ENCODE results near the gene ZBTB20.

Gene ZBTB20

DNA sequence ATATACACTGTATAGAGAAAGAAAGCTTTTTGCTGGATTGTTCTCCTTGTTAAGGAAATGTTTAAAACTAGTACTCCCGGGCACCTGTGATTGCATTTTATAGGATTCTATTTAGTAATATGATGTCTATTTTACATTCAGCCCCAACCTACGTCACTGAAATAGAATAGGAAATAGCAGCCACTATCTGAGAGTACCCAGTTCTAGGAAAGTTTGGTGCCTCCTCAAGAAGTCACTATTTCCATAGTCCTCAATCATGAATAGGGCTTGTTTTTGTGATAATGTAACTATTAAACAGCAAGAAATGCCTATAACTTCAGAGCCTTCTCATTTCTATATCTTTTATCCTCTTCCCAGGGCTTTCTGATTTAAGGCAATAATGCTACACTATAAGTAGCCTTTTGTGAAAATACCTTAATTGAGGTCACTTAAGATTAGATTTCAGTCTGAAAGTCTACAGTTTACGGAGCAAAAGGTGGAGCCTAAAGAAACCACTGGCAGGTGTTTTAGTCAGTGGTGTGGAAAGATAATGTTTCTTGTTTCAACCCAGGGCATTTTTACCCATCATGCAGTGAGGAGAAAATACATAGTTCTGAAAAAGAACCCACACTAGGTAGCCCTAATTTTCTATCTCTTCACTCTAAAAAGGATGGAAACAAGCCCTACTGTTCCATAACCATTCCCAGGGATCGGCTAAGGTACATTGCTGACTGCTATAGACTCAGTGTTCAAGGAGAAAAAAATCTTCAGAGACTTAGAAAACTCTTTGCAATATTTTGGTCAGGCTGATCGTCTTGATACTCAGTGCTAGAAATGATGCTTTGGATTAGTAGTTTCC is 814.5 kb downstream of the ZBTB20 start:
- Histone ChIP-seq H3K27me3 (ENCODE audit: control insufficient read depth in 1 of 2, insufficient read depth in 1 of 2, low read length in 2 of 2) (no peaks in the 10 kb centered on the region), H3K9ac (ENCODE audit: low read length) (no peak overlapping the region)
- 100% methylated on average over 2 of the region's 5 CpGs for WGBS

DNA sequence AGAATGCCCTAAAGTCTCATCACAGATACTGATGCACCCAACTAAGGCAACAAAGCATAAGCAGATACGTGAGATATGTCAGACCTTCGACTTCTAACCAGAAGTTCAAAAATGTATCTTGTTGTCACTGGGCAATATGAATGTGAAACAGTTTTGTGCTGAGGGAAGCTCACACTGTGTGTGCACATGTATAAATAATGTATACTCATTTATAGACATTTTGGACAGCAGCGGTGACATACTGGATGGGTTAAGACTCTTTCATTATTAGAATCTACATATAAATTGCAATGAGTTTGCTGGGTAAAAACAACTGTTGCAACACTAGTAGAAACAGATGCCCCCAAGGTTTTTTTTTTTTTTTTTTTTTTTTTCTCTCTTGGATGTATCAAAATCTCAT is 815.4 kb downstream of the ZBTB20 start:
- Histone ChIP-seq H3K9ac (ENCODE audit: low read length) (no peak overlapping the region), H3K27me3 (ENCODE audit: control insufficient read depth in 1 of 2, insufficient read depth in 1 of 2, low read length in 2 of 2) (no peaks in the 10 kb centered on the region), H2BK15ac (ENCODE audit: low read depth, poor library complexity, severe bottlenecking) (no peak overlapping the region), H3K14ac (ENCODE audit: low read length in 2 of 2) (no peak overlapping the region), H3K4me2 (ENCODE audit: low read length, poor library complexity, severe bottlenecking) (no peak overlapping the region), H3K79me1 (replicated peaks; ENCODE audit: low read length, poor library complexity, severe bottlenecking) (peaks cover 11% of the 10 kb centered on the region), H2BK120ac (ENCODE audit: low read depth, low read length) (no peak overlapping the region), H2BK5ac (ENCODE audit: low read depth, low read length, poor library complexity, severe bottlenecking) (no peak overlapping the region), H3K23ac (ENCODE audit: low read length in 2 of 2) (no peak overlapping the region), H4K8ac (ENCODE audit: low read length) (no peak overlapping the region), H3K36me3 (ENCODE audit: control insufficient read depth in 1 of 2, insufficient read depth in 2 of 2, low read depth in 1 of 2, low read length in 2 of 2) (peaks cover 5 to 33% of the 10 kb centered on the region in 2 experiments), H2BK12ac (ENCODE audit: low read length in 2 of 2) (no peak overlapping the region), H3K4ac (ENCODE audit: low read depth in 1 of 2, low read length in 2 of 2) (no peak overlapping the region), H3K27ac (ENCODE audit: low read length, poor library complexity, severe bottlenecking) (no peak overlapping the region), H3K18ac (ENCODE audit: low read depth in 1 of 2, low read length in 2 of 2) (no peak overlapping the region), H3K4me3 (ENCODE audit: insufficient read depth in 1 of 2, low read depth in 1 of 2, low read length in 2 of 2) (no peak overlapping the region), H4K91ac (ENCODE audit: low read length) (no peak overlapping the region), H3K4me1 (ENCODE audit: control insufficient read depth, insufficient read depth, low read depth, low read length) (no peaks in the 10 kb centered on the region), H3K9me3 (ENCODE audit: control insufficient read depth, low read length) (no peaks in the 10 kb centered on the region), H2AFZ (ENCODE audit: low read depth, low read length) (no peak overlapping the region), H2AK5ac (ENCODE audit: low read length, severe bottlenecking) (no peak overlapping the region)
- WGBS = 100% methylated on average over 1 of the region's 3 CpGs
- no peak for DNase-seq

More for the DNA sequence above, 814.5 kb downstream of the ZBTB20 start:
- Histone ChIP-seq H3K4ac (ENCODE audit: low read depth in 1 of 2, low read length in 2 of 2) (no peak overlapping the region), H4K8ac (ENCODE audit: low read length) (no peak overlapping the region), H2BK5ac (ENCODE audit: low read depth, low read length, poor library complexity, severe bottlenecking) (no peak overlapping the region), H2BK120ac (ENCODE audit: low read depth, low read length) (no peak overlapping the region), H3K4me1 (ENCODE audit: control insufficient read depth, insufficient read depth, low read depth, low read length) (no peaks in the 10 kb centered on the region), H3K14ac (ENCODE audit: low read length in 2 of 2) (no peak overlapping the region), H3K27ac (ENCODE audit: low read length, poor library complexity, severe bottlenecking) (no peak overlapping the region), H3K23ac (ENCODE audit: low read length in 2 of 2) (no peak overlapping the region), H3K4me3 (ENCODE audit: insufficient read depth in 1 of 2, low read depth in 1 of 2, low read length in 2 of 2) (no peak overlapping the region), H3K9me3 (ENCODE audit: control insufficient read depth, low read length) (no peaks in the 10 kb centered on the region), H2BK12ac (ENCODE audit: low read length in 2 of 2) (no peak overlapping the region), H3K79me1 (replicated peaks; ENCODE audit: low read length, poor library complexity, severe bottlenecking) (peaks cover 11% of the 10 kb centered on the region), H3K18ac (ENCODE audit: low read depth in 1 of 2, low read length in 2 of 2) (no peak overlapping the region), H2AK5ac (ENCODE audit: low read length, severe bottlenecking) (no peak overlapping the region), H2AFZ (ENCODE audit: low read depth, low read length) (no peak overlapping the region), H3K36me3 (ENCODE audit: control insufficient read depth in 1 of 2, insufficient read depth in 2 of 2, low read depth in 1 of 2, low read length in 2 of 2) (peaks cover 5 to 28% of the 10 kb centered on the region in 2 experiments), H2BK15ac (ENCODE audit: low read depth, poor library complexity, severe bottlenecking) (no peak overlapping the region), H3K4me2 (ENCODE audit: low read length, poor library complexity, severe bottlenecking) (no peak overlapping the region), H4K91ac (ENCODE audit: low read length) (no peak overlapping the region)
- no peak for DNase-seq

DNA sequence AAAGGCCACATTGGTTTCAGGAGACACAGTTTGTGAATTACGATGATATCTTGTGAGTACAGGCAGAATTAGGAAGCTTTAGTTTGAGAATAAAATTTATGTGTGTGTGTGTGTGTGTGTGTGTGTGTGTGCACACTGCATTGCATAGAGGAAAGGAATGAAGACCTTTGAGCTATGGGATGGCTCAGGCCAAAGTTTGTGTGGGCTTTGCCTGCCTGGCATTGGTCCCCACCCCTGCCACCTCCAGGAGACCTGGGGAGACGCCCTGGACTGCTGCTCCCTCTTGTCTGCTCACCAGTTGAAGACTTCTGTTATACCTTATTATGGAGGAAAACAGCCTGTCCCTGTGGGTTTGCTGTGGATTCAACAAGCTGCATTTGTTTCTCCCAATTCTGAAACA is 816.1 kb downstream of the ZBTB20 start:
- Histone ChIP-seq H3K36me3 (ENCODE audit: control insufficient read depth in 1 of 2, insufficient read depth in 2 of 2, low read depth in 1 of 2, low read length in 2 of 2) (peaks cover 5 to 33% of the 10 kb centered on the region in 2 experiments), H4K8ac (ENCODE audit: low read length) (no peak overlapping the region), H3K79me1 (replicated peaks; ENCODE audit: low read length, poor library complexity, severe bottlenecking) (peaks cover 11% of the 10 kb centered on the region), H3K14ac (ENCODE audit: low read length in 2 of 2) (no peak overlapping the region), H3K9ac (ENCODE audit: low read length) (no peak overlapping the region), H2BK12ac (ENCODE audit: low read length in 2 of 2) (no peak overlapping the region), H3K9me3 (ENCODE audit: control insufficient read depth, low read length) (no peaks in the 10 kb centered on the region), H2BK120ac (ENCODE audit: low read depth, low read length) (no peak overlapping the region), H3K18ac (ENCODE audit: low read depth in 1 of 2, low read length in 2 of 2) (no peak overlapping the region), H2AK5ac (ENCODE audit: low read length, severe bottlenecking) (no peak overlapping the region), H3K23ac (ENCODE audit: low read length in 2 of 2) (no peak overlapping the region), H3K4ac (ENCODE audit: low read depth in 1 of 2, low read length in 2 of 2) (no peak overlapping the region), H2BK15ac (ENCODE audit: low read depth, poor library complexity, severe bottlenecking) (no peak overlapping the region), H2AFZ (ENCODE audit: low read depth, low read length) (no peak overlapping the region), H3K4me3 (ENCODE audit: insufficient read depth in 1 of 2, low read depth in 1 of 2, low read length in 2 of 2) (no peak overlapping the region), H4K91ac (ENCODE audit: low read length) (no peak overlapping the region), H3K27me3 (ENCODE audit: control insufficient read depth in 1 of 2, insufficient read depth in 1 of 2, low read length in 2 of 2) (no peaks in the 10 kb centered on the region), H3K4me2 (ENCODE audit: low read length, poor library complexity, severe bottlenecking) (no peak overlapping the region), H3K27ac (ENCODE audit: low read length, poor library complexity, severe bottlenecking) (no peak overlapping the region), H3K4me1 (ENCODE audit: control insufficient read depth, insufficient read depth, low read depth, low read length) (no peaks in the 10 kb centered on the region), H2BK5ac (ENCODE audit: low read depth, low read length, poor library complexity, severe bottlenecking) (no peak overlapping the region)
- no peak for DNase-seq
- 92% methylated on average over 1 of the region's 2 CpGs for WGBS

DNA sequence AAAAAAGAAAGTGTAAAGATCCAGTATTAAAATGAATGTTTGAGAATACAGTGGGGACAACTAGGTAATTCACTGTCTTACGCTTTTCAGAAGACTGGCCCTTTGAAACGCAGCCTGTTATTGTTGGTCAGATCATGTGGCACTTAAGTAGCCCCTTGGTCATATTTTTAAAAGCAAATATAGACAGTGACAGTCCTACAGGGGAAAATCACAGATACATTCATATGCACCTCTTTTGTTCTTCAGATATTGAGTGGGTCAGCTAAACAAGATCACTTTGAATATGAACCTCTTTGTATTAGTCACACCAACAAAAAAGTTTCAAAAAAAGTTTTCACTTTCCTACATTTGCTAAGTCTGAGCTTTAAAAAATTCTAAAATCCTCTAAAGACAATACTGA is 817.3 kb downstream of the ZBTB20 start:
- peaks cover 5 to 27% of the 10 kb centered on the region in 2 experiments for H3K36me3 ChIP-seq (ENCODE audit: control insufficient read depth in 1 of 2, insufficient read depth in 2 of 2, low read depth in 1 of 2, low read length in 2 of 2)
- H3K14ac ChIP-seq (ENCODE audit: low read length in 2 of 2) = no peak overlapping the region
- H4K8ac ChIP-seq (ENCODE audit: low read length) = no peak overlapping the region
- H3K27me3 ChIP-seq (ENCODE audit: control insufficient read depth in 1 of 2, insufficient read depth in 1 of 2, low read length in 2 of 2) = no peaks in the 10 kb centered on the region
- H2BK12ac ChIP-seq (ENCODE audit: low read length in 2 of 2) = no peak overlapping the region
- H3K4me3 ChIP-seq (ENCODE audit: insufficient read depth in 1 of 2, low read depth in 1 of 2, low read length in 2 of 2) = no peak overlapping the region
- no peak overlapping the region for H2BK5ac ChIP-seq (ENCODE audit: low read depth, low read length, poor library complexity, severe bottlenecking)
- no peak overlapping the region for H3K18ac ChIP-seq (ENCODE audit: low read depth in 1 of 2, low read length in 2 of 2)
- no peaks in the 10 kb centered on the region for H3K9me3 ChIP-seq (ENCODE audit: control insufficient read depth, low read length)
- H2AFZ ChIP-seq (ENCODE audit: low read depth, low read length) = no peak overlapping the region
- H4K91ac ChIP-seq (ENCODE audit: low read length) = no peak overlapping the region
- no peak overlapping the region for H3K4ac ChIP-seq (ENCODE audit: low read depth in 1 of 2, low read length in 2 of 2)
- DNase-seq = no peak
- H3K4me2 ChIP-seq (ENCODE audit: low read length, poor library complexity, severe bottlenecking) = no peak overlapping the region
- no peak overlapping the region for H2BK15ac ChIP-seq (ENCODE audit: low read depth, poor library complexity, severe bottlenecking)
- no peaks in the 10 kb centered on the region for H3K4me1 ChIP-seq (ENCODE audit: control insufficient read depth, insufficient read depth, low read depth, low read length)
- peaks cover 9% of the 10 kb centered on the region for H3K79me1 ChIP-seq (replicated peaks; ENCODE audit: low read length, poor library complexity, severe bottlenecking)
- H2BK120ac ChIP-seq (ENCODE audit: low read depth, low read length) = no peak overlapping the region
- no peak overlapping the region for H3K27ac ChIP-seq (ENCODE audit: low read length, poor library complexity, severe bottlenecking)
- WGBS = 95% methylated on average over 2 of the region's 2 CpGs
- no peak overlapping the region for H3K9ac ChIP-seq (ENCODE audit: low read length)
- H3K23ac ChIP-seq (ENCODE audit: low read length in 2 of 2) = no peak overlapping the region
- H2AK5ac ChIP-seq (ENCODE audit: low read length, severe bottlenecking) = no peak overlapping the region
